HepG2 (cell line): ENCODE results near the gene EIF4E1B. TPM values are rescaled to one million over a fixed set of nuclear protein-coding genes. Genes with fewer than 3 reads are reported as not detected.

Experiments used
- ATAC-seq: fragments of 200-7000 bp; cut with Tn5 transposase; 3 replicates; pipeline ENCODE4 v1.9.1; 2020; ENCODE audit warnings: mild to moderate bottlenecking, moderate library complexity
- BruUV-seq: library from RNA; stranded (reverse); fragments of 400-500 nt; replicated peaks from 2 replicates; lab custom pipeline; 2021; lab: Mats Ljungman, UMichigan
- CTCF ChIA-PET: fragments of 300-600 bp; formaldehyde crosslinking; extraction: SDS; loops from one replicate; lab custom pipeline; 2021; ENCODE audit warnings: low total read pairs, inconsistent platforms, low intra/inter-chr PET ratio; lab: Yijun Ruan, JAX
- POLR2A ChIA-PET: fragments of 350-600 bp; sonication (Branson Sonifier 250); formaldehyde crosslinking; loops from one replicate; lab custom pipeline; 2020; ENCODE audit warnings: antibody characterized with exemption, inconsistent platforms; lab: Yijun Ruan, JAX
- DNase-seq: peaks from one replicate; pipeline ENCODE4 v3.0.0-alpha.2; 2015; ENCODE audit warnings: low spot score
- FAIRE-seq: peaks from 3 replicates; lab custom pipeline; 2011; peaks lifted over from hg19 to GRCh38; lab: Jason Lieb, UNC
- H2AFZ ChIP-seq: one replicate; pipeline ENCODE4 v1.6.1; 2011; ENCODE audit warnings: low read length, inconsistent platforms
- H3K27ac ChIP-seq: fragments of 300-600 bp; 3 replicates; pipeline ENCODE4 v1.8.0; 2011; ENCODE audit warnings: mixed run types, mild to moderate bottlenecking, mixed read lengths, low read length, inconsistent platforms; ENCODE audit not compliant: insufficient read depth; ENCODE audit errors: extremely low read length
- H3K27me3 ChIP-seq, 2 experiments: fragments of 200-600 bp in 1 of 2; 2 replicates in 1 of 2; 3 replicates in 1 of 2; pipeline versions ENCODE4 v1.6.0 to v1.8.0; 2011; ENCODE audit warnings: low read length in 2 of 2, mild to moderate bottlenecking in 2 of 2, moderate library complexity in 2 of 2, inconsistent platforms in 1 of 2; ENCODE audit not compliant: insufficient read depth in 2 of 2, control insufficient read depth in 1 of 2
- H3K36me3 ChIP-seq, 2 experiments: fragments of 200-600 bp in 1 of 2; replicated peaks in 1 of 2; 2 replicates in 1 of 2; 3 replicates in 1 of 2; pipeline versions ENCODE4 v1.5.1 to v1.8.0; 2011; ENCODE audit warnings: low read length in 2 of 2, inconsistent platforms in 1 of 2; ENCODE audit not compliant: insufficient read depth in 2 of 2, control insufficient read depth in 1 of 2
- H3K4me1 ChIP-seq: 2 replicates; pipeline ENCODE4 v1.5.1; 2012; ENCODE audit warnings: low read length, inconsistent platforms; ENCODE audit not compliant: insufficient read depth
- H3K4me2 ChIP-seq: 2 replicates; pipeline ENCODE4 v1.6.0; 2011; ENCODE audit warnings: low read depth, low read length, inconsistent platforms
- H3K4me3 ChIP-seq, 3 experiments: fragments of 200-600 bp in 1 of 3; sonication (generic), shearing (Covaris generic) in 1 of 3; replicated peaks in 1 of 3; 2 replicates each; pipeline ENCODE4 v1.5.1; 2011 to 2016; ENCODE audit warnings: low read length in 3 of 3, inconsistent platforms in 2 of 3, low read depth in 2 of 3, mild to moderate bottlenecking in 2 of 3, control low read depth in 1 of 3, mixed read lengths in 1 of 3; ENCODE audit not compliant: insufficient read depth in 1 of 3
- H3K79me2 ChIP-seq: one replicate; pipeline ENCODE4 v1.6.1; 2011; ENCODE audit warnings: low read length, inconsistent platforms; ENCODE audit not compliant: insufficient read depth
- H3K9ac ChIP-seq: 2 replicates; pipeline ENCODE4 v1.6.0; 2011; ENCODE audit warnings: mild to moderate bottlenecking, low read depth, low read length, inconsistent platforms; ENCODE audit not compliant: insufficient read depth
- H3K9me3 ChIP-seq: 2 replicates; pipeline ENCODE4 v1.5.1; 2012; ENCODE audit warnings: mild to moderate bottlenecking, low read length
- H4K20me1 ChIP-seq: 2 replicates; pipeline ENCODE4 v1.6.0; 2011; ENCODE audit warnings: inconsistent platforms, mild to moderate bottlenecking, low read length, moderate library complexity; ENCODE audit not compliant: insufficient read depth
- TCF12 ChIP-seq, 2 experiments: fragments of 450-650 bp in 1 of 2; sonication (generic) in 1 of 2; formaldehyde crosslinking in 1 of 2; IDR thresholded peaks; 2 replicates each; pipeline versions ENCODE4 v1.6.1 to v1.8.0; 2017 to 2022; ENCODE audit warnings: antibody characterized with exemption in 1 of 2, mild to moderate bottlenecking in 1 of 2, missing genetic modification reagents in 1 of 2, moderate library complexity in 1 of 2
- ZNF256 ChIP-seq: sonication (generic); formaldehyde crosslinking; conservative IDR thresholded peaks from 2 replicates; pipeline ENCODE4 v1.4.0; 2020; ENCODE audit warnings: missing genetic modification reagents
- ZNF446 ChIP-seq: sonication (generic); formaldehyde crosslinking; IDR thresholded peaks from 2 replicates; pipeline ENCODE4 v1.5.0; 2020; ENCODE audit warnings: mild to moderate bottlenecking, missing genetic modification reagents
- ZNF629 ChIP-seq: sonication (generic); formaldehyde crosslinking; conservative IDR thresholded peaks from 2 replicates; pipeline ENCODE4 v1.5.0; 2020; ENCODE audit warnings: missing genetic modification reagents
- ZNF879 ChIP-seq: sonication (generic); formaldehyde crosslinking; IDR thresholded peaks from 2 replicates; pipeline ENCODE4 v1.8.1; 2023; ENCODE audit warnings: missing genetic modification reagents
- WGBS: methylation state at CpG from one replicate; pipeline ENCODE4 v1.1.6; 2017; ENCODE audit warnings: low lambda C conversion rate; 5-methylcytosine and 5-hydroxymethylcytosine counted together
- in situ Hi-C: cut with HindIII; loops from 2 replicates; pipeline ENCODE4 v1.10.0; 2017; ENCODE audit warnings: low pct_unique_long_range_greater_than_20kb; ENCODE audit not compliant: extremely low pct_ligation_motif_present
- intact Hi-C: fragments of 100-400 bp; cut with micrococcal nuclease; formaldehyde crosslinking; loops from one replicate; pipeline ENCODE4 v1.10.0; 2022; ENCODE audit not compliant: unreplicated experiment
- polyA plus RNA-seq, 8 experiments: library from polyadenylated mRNA; depleted of rRNA in 3 of 8; stranded (reverse) in 7 of 8; unstranded in 1 of 8; fragments of >200 nt; fragmentation: Illumina TruSeq in 4 of 8; extraction: Trizol in 4 of 8; gene quantifications; 2 replicates each; pipeline versions ENCODE4 v1.2.1 to v1.2.3, GENCODE V29; 2011 to 2016; ENCODE audit warnings: low read depth in 4 of 8, missing spikeins in 1 of 8, mixed read lengths in 1 of 8; ENCODE audit not compliant: insufficient read depth in 1 of 8
- total RNA-seq, 5 experiments: library from RNA; depleted of rRNA; stranded (reverse); fragments of >200 nt; fragmentation: Illumina TruSeq; extraction: Trizol; gene quantifications; 2 replicates each; pipeline ENCODE4 v1.2.3, GENCODE V29; 2016; ENCODE audit warnings: low read depth in 1 of 5
- TF ChIP-seq, protein P1 (sequence below): sonication (generic); formaldehyde crosslinking; IDR thresholded peaks from one replicate; pipeline ENCODE4 v1.5.1; 2020; ENCODE audit warnings: mild to moderate bottlenecking, missing genetic modification reagents; ENCODE audit errors: not compliant biosample characterization
- TF ChIP-seq, protein P2 (sequence below): sonication (generic); formaldehyde crosslinking; IDR thresholded peaks from 2 replicates; pipeline ENCODE4 v1.5.0; 2020; ENCODE audit warnings: missing genetic modification reagents
- TF ChIP-seq, protein P3 (sequence below): sonication (generic); formaldehyde crosslinking; IDR thresholded peaks from 2 replicates; pipeline ENCODE4 v1.4.0; 2020; ENCODE audit warnings: missing genetic modification reagents
- TF ChIP-seq, protein P4 (sequence below): sonication (generic); formaldehyde crosslinking; IDR thresholded peaks from 2 replicates; pipeline ENCODE4 v1.8.0; 2022; ENCODE audit warnings: missing genetic modification reagents, low read depth, mild to moderate bottlenecking, borderline replicate concordance
- TF ChIP-seq, protein P5 (sequence below): sonication (generic); formaldehyde crosslinking; IDR thresholded peaks from 2 replicates; pipeline ENCODE4 v1.4.0; 2020; ENCODE audit warnings: missing genetic modification reagents, borderline replicate concordance

Gene EIF4E1B
- total and polyA plus RNA-seq, 2 of the 13 experiments (the other 11 are each of a cell fraction or from before 2014, with no cell fraction given): not detected

DNA sequence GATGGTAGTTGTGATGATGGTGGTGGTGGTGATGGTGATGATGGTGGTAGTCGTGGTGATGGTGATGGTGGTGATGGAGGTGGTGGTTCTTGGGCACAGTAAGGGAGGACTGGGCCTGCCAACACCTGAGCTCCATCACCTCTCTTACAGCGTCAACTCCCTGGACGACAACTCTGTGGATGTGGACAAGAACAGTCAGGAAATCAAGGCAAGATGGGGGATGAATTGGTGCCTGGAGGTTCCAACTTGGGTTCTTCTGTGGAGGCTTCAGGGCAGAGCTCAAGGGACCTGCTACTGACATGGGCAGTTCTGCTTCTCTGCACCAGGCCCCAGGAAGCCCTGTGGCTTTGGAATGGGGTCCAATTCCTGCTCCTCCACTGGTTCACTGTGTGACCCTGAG lies 37.9 kb upstream of the EIF4E1B start:
- Histone ChIP-seq H3K27ac (no peak overlapping the region), H3K36me3 (peaks cover 0 to 13% of the 10 kb centered on the region in 2 experiments; a peak in 1 of 5 replicates), H3K79me2 (no peaks in the 10 kb centered on the region), H3K27me3 (no peaks in the 10 kb centered on the region; a peak in 1 of 5 replicates), H3K4me1 (no peaks in the 10 kb centered on the region), H3K9ac (no peak overlapping the region), H3K4me2 (no peak overlapping the region), H4K20me1 (no peaks in the 10 kb centered on the region), H3K4me3 (no peak overlapping the region), H3K9me3 (no peaks in the 10 kb centered on the region; the same call in 1 of the 2 replicates), H2AFZ (no peak overlapping the region)
- ChIA-PET CTCF (no interaction called here), POLR2A (no interaction called here)
- no peak for DNase-seq
- 95% methylated on average over 3 of the region's 3 CpGs for WGBS
- FAIRE-seq: no peak
- intact Hi-C loops: no loop called here
- no TSS peak for BruUV-seq
- no peak for ATAC-seq
- in situ Hi-C loops: loop anchor here (25.0 kb wide), 1 partner anchor 855 kb away; no protein-coding TSS in a partner anchor
- TF ChIP-seq, protein P1, sequence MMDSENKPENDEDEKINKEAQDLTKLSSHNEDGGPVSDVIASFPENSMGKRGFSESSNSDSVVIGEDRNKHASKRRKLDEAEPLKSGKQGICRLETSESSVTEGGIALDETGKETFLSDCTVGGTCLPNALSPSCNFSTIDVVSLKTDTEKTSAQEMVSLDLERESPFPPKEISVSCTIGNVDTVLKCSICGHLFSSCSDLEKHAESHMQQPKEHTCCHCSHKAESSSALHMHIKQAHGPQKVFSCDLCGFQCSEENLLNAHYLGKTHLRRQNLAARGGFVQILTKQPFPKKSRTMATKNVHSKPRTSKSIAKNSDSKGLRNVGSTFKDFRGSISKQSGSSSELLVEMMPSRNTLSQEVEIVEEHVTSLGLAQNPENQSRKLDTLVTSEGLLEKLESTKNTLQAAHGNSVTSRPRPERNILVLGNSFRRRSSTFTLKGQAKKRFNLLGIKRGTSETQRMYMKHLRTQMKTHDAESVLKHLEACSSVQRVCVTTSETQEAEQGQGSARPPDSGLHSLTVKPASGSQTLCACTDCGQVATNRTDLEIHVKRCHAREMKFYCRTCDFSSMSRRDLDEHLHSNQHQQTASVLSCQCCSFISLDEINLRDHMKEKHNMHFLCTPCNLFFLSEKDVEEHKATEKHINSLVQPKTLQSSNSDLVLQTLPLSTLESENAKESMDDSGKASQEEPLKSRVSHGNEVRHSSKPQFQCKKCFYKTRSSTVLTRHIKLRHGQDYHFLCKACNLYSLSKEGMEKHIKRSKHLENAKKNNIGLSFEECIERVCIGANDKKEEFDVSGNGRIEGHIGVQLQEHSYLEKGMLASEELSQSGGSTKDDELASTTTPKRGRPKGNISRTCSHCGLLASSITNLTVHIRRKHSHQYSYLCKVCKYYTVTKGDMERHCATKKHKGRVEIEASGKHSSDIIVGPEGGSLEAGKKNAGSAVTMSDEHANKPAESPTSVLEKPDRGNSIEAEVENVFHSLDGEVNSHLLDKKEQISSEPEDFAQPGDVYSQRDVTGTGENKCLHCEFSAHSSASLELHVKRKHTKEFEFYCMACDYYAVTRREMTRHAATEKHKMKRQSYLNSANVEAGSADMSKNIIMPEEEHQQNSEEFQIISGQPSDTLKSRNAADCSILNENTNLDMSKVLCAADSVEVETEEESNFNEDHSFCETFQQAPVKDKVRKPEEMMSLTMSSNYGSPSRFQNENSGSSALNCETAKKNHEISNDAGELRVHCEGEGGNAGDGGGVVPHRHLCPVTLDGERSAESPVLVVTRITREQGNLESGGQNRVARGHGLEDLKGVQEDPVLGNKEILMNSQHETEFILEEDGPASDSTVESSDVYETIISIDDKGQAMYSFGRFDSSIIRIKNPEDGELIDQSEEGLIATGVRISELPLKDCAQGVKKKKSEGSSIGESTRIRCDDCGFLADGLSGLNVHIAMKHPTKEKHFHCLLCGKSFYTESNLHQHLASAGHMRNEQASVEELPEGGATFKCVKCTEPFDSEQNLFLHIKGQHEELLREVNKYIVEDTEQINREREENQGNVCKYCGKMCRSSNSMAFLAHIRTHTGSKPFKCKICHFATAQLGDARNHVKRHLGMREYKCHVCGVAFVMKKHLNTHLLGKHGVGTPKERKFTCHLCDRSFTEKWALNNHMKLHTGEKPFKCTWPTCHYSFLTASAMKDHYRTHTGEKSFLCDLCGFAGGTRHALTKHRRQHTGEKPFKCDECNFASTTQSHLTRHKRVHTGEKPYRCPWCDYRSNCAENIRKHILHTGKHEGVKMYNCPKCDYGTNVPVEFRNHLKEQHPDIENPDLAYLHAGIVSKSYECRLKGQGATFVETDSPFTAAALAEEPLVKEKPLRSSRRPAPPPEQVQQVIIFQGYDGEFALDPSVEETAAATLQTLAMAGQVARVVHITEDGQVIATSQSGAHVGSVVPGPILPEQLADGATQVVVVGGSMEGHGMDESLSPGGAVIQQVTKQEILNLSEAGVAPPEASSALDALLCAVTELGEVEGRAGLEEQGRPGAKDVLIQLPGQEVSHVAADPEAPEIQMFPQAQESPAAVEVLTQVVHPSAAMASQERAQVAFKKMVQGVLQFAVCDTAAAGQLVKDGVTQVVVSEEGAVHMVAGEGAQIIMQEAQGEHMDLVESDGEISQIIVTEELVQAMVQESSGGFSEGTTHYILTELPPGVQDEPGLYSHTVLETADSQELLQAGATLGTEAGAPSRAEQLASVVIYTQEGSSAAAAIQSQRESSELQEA (CRISPR knock-in tag): no peak
- TF ChIP-seq ZNF256 (no peak), ZNF629 (CRISPR knock-in tag) (no peak), ZNF446 (CRISPR knock-in tag) (no peak), ZNF879 (no peak), TCF12 (IDR thresholded peaks at IDR 0.05) (no peak), TCF12 (CRISPR knock-in tag; IDR thresholded peaks at IDR 0.05) (no peak)
- TF ChIP-seq, protein P2, sequence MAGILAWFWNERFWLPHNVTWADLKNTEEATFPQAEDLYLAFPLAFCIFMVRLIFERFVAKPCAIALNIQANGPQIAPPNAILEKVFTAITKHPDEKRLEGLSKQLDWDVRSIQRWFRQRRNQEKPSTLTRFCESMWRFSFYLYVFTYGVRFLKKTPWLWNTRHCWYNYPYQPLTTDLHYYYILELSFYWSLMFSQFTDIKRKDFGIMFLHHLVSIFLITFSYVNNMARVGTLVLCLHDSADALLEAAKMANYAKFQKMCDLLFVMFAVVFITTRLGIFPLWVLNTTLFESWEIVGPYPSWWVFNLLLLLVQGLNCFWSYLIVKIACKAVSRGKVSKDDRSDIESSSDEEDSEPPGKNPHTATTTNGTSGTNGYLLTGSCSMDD (CRISPR knock-in tag): no peak
- TF ChIP-seq, protein P3, sequence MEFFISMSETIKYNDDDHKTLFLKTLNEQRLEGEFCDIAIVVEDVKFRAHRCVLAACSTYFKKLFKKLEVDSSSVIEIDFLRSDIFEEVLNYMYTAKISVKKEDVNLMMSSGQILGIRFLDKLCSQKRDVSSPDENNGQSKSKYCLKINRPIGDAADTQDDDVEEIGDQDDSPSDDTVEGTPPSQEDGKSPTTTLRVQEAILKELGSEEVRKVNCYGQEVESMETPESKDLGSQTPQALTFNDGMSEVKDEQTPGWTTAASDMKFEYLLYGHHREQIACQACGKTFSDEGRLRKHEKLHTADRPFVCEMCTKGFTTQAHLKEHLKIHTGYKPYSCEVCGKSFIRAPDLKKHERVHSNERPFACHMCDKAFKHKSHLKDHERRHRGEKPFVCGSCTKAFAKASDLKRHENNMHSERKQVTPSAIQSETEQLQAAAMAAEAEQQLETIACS: no peak
- TF ChIP-seq, protein P4, sequence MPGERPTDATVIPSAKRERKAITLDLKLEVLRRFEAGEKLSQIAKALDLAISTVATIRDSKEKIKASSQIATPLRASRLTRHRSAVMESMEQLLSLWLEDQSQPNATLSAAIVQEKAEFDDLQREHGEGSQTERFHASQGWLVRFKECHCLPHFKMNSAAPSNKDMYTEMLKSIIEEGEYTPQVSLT (CRISPR knock-in tag): no peak
- TF ChIP-seq, protein P5, sequence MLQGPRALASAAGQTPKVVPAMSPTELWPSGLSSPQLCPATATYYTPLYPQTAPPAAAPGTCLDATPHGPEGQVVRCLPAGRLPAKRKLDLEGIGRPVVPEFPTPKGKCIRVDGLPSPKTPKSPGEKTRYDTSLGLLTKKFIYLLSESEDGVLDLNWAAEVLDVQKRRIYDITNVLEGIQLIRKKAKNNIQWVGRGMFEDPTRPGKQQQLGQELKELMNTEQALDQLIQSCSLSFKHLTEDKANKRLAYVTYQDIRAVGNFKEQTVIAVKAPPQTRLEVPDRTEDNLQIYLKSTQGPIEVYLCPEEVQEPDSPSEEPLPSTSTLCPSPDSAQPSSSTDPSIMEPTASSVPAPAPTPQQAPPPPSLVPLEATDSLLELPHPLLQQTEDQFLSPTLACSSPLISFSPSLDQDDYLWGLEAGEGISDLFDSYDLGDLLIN (CRISPR knock-in tag): no peak
